ENCODE measurements around the gene OR10K1. TPM values are rescaled to one million over a fixed set of nuclear protein-coding genes. Genes with fewer than 3 reads are reported as not detected.

OR10K1 gene, protein sequence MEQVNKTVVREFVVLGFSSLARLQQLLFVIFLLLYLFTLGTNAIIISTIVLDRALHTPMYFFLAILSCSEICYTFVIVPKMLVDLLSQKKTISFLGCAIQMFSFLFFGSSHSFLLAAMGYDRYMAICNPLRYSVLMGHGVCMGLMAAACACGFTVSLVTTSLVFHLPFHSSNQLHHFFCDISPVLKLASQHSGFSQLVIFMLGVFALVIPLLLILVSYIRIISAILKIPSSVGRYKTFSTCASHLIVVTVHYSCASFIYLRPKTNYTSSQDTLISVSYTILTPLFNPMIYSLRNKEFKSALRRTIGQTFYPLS
- total RNA-seq (2022; extraction: Qiagen RNA extraction; ENCODE audit: low read depth): not detected in 5 replicates

DNA sequence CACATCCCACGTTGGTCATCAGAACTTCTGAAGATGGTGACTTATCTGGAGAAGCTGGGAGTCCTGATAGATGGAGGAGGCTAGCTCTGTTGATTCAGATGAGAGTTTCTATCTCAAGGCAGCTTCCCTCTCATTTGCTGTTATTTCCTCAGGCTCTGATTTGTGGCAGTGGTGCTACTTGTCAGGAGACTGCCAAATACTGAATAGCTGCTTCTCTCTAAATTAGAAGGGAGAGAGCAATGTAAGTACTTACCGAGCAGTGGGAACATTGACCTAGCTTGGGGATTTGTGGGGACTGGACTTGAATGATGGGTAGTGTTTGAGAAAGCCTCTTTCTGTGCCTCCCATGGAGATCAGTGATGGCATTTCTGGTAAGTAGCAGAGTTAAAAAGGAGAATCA is at the start of gene OR10K1:
TSS of gene OR10K1 (plus strand) at position 301 of the 400 bp plus-strand sequence. CDS start 3,728 bp downstream, outside the sequence.

DNA sequence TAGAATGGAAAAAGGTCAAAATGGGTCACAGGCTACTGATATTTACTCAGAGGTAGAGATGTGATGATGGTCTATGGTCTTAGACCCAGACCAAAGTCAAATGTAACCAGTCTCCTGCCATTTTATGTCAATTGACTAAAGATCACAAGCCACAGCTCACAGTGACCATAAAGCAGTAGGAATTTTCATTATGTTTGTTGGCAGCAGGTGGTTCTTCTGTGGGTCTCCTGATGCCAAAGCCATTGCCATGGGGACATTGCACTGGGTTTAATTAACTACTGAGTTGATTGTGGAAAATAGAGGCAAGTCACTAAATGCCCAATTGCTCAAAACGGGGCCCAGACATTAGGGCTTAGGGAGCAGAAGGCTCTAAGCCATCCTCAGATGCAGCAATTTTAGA is 35.5 kb upstream of the OR10K1 start, which contains the start of gene OR10K2:
TSS of gene OR10K2 (minus strand) at position 101 of the 400 bp plus-strand sequence. CDS start 5,371 bp downstream, outside the sequence.

DNA sequence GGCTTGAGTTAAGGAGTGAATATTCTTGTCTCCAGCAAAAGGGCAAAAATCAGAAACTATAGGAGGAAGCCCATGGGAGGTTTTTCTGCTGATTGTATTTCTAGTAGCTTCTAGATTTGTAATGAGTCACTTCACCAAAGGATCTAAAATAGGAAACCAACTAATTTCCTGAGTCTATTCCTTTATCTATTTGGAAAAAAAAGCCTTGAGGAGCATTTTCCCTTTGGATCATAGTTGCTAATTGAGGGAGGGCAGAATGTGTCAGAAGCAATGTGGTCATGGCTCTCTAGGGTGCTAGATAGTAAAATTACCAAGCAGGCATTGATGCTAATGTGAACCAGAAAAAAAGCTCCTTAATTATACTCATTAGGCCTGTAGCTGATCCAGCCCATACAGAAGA is 10.3 kb downstream of the OR10K1 start, which contains the start of gene OR10R2:
TSS of gene OR10R2 (plus strand) at position 301 of the 400 bp plus-strand sequence. CDS start 106 bp downstream, outside the sequence.

Other genes with a start within 250 kb of the OR10K1 start
- not detected in 5 replicates for gene CD1A, start 207.4 kb upstream of the OR10K1 start, total RNA-seq (2022; extraction: Qiagen RNA extraction; ENCODE audit: low read depth)
- gene CD1C, start 171.9 kb upstream of the OR10K1 start, total RNA-seq (2022; extraction: Qiagen RNA extraction; ENCODE audit: low read depth): not detected in 5 replicates
- gene CD1B, start 130.3 kb upstream of the OR10K1 start, total RNA-seq (2022; extraction: Qiagen RNA extraction; ENCODE audit: low read depth): not detected in 5 replicates
- not detected in 5 replicates for gene CD1E, start 107.9 kb upstream of the OR10K1 start, total RNA-seq (2022; extraction: Qiagen RNA extraction; ENCODE audit: low read depth)
- gene OR10T2, start 62.4 kb upstream of the OR10K1 start, total RNA-seq (2022; extraction: Qiagen RNA extraction; ENCODE audit: low read depth): not detected in 5 replicates
- gene OR10K2, start 35.6 kb upstream of the OR10K1 start, total RNA-seq (2022; extraction: Qiagen RNA extraction; ENCODE audit: low read depth): not detected in 5 replicates
- gene OR10R2, start 10.4 kb downstream of the OR10K1 start, total RNA-seq (2022; extraction: Qiagen RNA extraction; ENCODE audit: low read depth): not detected in 5 replicates
- gene OR6Y1, start 92.6 kb downstream of the OR10K1 start, total RNA-seq (2022; extraction: Qiagen RNA extraction; ENCODE audit: low read depth): not detected in 5 replicates
- gene OR6P1, start 108.7 kb downstream of the OR10K1 start, total RNA-seq (2022; extraction: Qiagen RNA extraction; ENCODE audit: low read depth): not detected in 5 replicates
- not detected in 5 replicates for gene OR10X1, start 118.1 kb downstream of the OR10K1 start, total RNA-seq (2022; extraction: Qiagen RNA extraction; ENCODE audit: low read depth)
- gene OR10Z1, start 143.4 kb downstream of the OR10K1 start, total RNA-seq (2022; extraction: Qiagen RNA extraction; ENCODE audit: low read depth): not detected in 5 replicates
- not detected in 5 replicates for gene SPTA1, start 224.9 kb downstream of the OR10K1 start, total RNA-seq (2022; extraction: Qiagen RNA extraction; ENCODE audit: low read depth)
- gene OR6K2, start 238.8 kb downstream of the OR10K1 start, total RNA-seq (2022; extraction: Qiagen RNA extraction; ENCODE audit: low read depth): not detected in 5 replicates

All from A549 treated with GW870086 at 1 μM for 4 hours (cell line).